CD4-positive, alpha-beta T cell (primary cell): ENCODE measurements around the gene ZNRF3. TPM values are rescaled to one million over a fixed set of nuclear protein-coding genes. Genes with fewer than 3 reads are reported as not detected.

Experiments used
- ATAC-seq: fragments of 200-7000 bp; cut with Tn5 transposase; one replicate; pipeline ENCODE4 v1.10.0; 2022; ENCODE audit warnings: mild to moderate bottlenecking; ENCODE audit not compliant: poor library complexity
- CTCF ChIA-PET: fragments of 350-600 bp; sonication (Branson Sonifier 250); formaldehyde crosslinking; loops from one replicate; lab custom pipeline; 2021; ENCODE audit warnings: antibody characterized with exemption, inconsistent platforms; lab: Charles Lee
- POLR2A ChIA-PET: fragments of 350-600 bp; sonication (Branson Sonifier 250); formaldehyde crosslinking; loops from one replicate; lab custom pipeline; 2021; ENCODE audit warnings: antibody characterized with exemption, inconsistent platforms; lab: Charles Lee
- DNase-seq, 14 experiments: peaks; one replicate each; pipeline ENCODE4 v3.0.0-alpha.2; 2013 to 2020; ENCODE audit warnings: mixed read lengths in 2 of 14
- H3K27ac ChIP-seq, 2 donors: one replicate each; pipeline versions ENCODE4 v1.5.1 to v1.7.0; 2013; ENCODE audit warnings: low read length in 2 of 2, low read depth in 1 of 2, mild to moderate bottlenecking in 1 of 2
- H3K27me3 ChIP-seq, 2 experiments: 1 replicate in 1 of 2; 2 replicates in 1 of 2; pipeline versions ENCODE4 v1.6.1 to v1.7.0; 2013; ENCODE audit warnings: low read length in 2 of 2, control low read depth in 1 of 2, mild to moderate bottlenecking in 1 of 2, moderate library complexity in 1 of 2; ENCODE audit not compliant: insufficient read depth in 2 of 2, control insufficient read depth in 1 of 2
- H3K36me3 ChIP-seq: one replicate; pipeline ENCODE4 v1.6.1; 2013; ENCODE audit warnings: low read length, control low read depth; ENCODE audit not compliant: insufficient read depth
- H3K4me1 ChIP-seq: one replicate; pipeline ENCODE4 v1.6.1; 2013; ENCODE audit warnings: low read length, control low read depth; ENCODE audit not compliant: insufficient read depth
- H3K4me3 ChIP-seq: one replicate; pipeline ENCODE4 v1.5.1; 2013; ENCODE audit warnings: mild to moderate bottlenecking, low read length, moderate library complexity
- H3K9me3 ChIP-seq, 2 experiments: 1 replicate in 1 of 2; 2 replicates in 1 of 2; pipeline versions ENCODE4 v1.6.1 to v1.7.0; 2013; ENCODE audit warnings: low read length in 2 of 2, mild to moderate bottlenecking in 2 of 2, control low read depth in 1 of 2, moderate library complexity in 1 of 2; ENCODE audit not compliant: control insufficient read depth in 1 of 2, insufficient read depth in 1 of 2
- H3K27ac Mint-ChIP-seq: one replicate; pipeline ENCODE4 v1.8.0; 2020; ENCODE audit warnings: mixed read lengths
- H3K27me3 Mint-ChIP-seq: one replicate; pipeline ENCODE4 v1.8.0; 2021; ENCODE audit warnings: mixed read lengths
- H3K36me3 Mint-ChIP-seq: one replicate; pipeline ENCODE4 v1.8.0; 2021; ENCODE audit warnings: low read depth, mixed read lengths
- H3K4me1 Mint-ChIP-seq: one replicate; pipeline ENCODE4 v1.8.0; 2021; ENCODE audit warnings: low read depth, mixed read lengths
- H3K4me3 Mint-ChIP-seq: one replicate; pipeline ENCODE4 v1.8.0; 2020; ENCODE audit warnings: mild to moderate bottlenecking, mixed read lengths
- H3K9me3 Mint-ChIP-seq: one replicate; pipeline ENCODE4 v1.8.0; 2020; ENCODE audit warnings: mixed read lengths
- CTCF ChIP-seq: fragments of 200-600 bp; IDR thresholded peaks from one replicate; pipeline ENCODE4 v1.8.0; 2022; ENCODE audit warnings: antibody characterized with exemption, mild to moderate bottlenecking
- intact Hi-C, 2 experiments: fragments of 100-400 bp; cut with DNase I in 1 of 2; cut with micrococcal nuclease in 1 of 2; formaldehyde crosslinking; loops; one replicate each; pipeline versions ENCODE4 v1.15.1 to v1.9.0; 2023 to 2025; cut with DNase I, micrococcal nuclease
- total RNA-seq, 174 experiments: library from RNA in 2 of 174; stranded (reverse) in 2 of 174; gene quantifications; one replicate each; pipeline ENCODE4 v1.2.3 and lab custom pipeline; 2021 to 2026

The ZNRF3 gene
- total RNA-seq, 2 experiments from 2014 or later: 0.38 to 0.61 TPM

DNA sequence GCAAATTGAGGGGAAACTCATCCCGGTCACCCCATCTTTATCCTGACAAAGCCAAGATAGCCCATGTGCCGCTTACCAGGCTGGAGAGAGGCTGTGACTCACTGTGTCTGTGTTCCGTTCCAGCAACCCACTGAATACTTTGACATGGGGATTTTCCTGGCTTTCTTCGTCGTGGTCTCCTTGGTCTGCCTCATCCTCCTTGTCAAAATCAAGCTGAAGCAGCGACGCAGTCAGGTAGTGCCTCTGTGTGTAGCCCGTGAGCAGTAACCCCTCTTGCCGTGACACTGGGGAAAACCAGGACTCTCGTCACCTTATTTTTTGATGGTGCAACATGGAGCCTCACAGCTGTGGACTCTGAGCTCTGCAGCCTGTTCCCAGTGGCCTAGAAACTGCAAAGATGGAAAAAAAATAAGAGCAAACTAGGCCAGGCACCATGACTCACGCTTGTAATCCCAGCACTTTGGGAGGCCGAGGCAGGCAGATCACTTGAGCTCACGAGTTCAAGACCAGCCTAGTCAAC lies 161.3 kb downstream of the ZNRF3 start:
- H3K4me3 ChIP-seq: no peak overlapping the region
- ATAC-seq: no peak
- no peak for TF ChIP-seq CTCF
- Mint-ChIP-seq H3K36me3 (no peaks in the 10 kb centered on the region), H3K4me3 (no peak overlapping the region), H3K27me3 (no peaks in the 10 kb centered on the region), H3K9me3 (no peaks in the 10 kb centered on the region), H3K27ac (no peak overlapping the region), H3K4me1 (no peaks in the 10 kb centered on the region)
- intact Hi-C loops: loop anchor here in 1 of 2 experiments (5.0 to 10.0 kb wide), 3 partner anchors 203 to 1020 kb away; no protein-coding TSS in a partner anchor
- no peaks in the 10 kb centered on the region for H3K36me3 ChIP-seq
- no peaks in the 10 kb centered on the region for H3K9me3 ChIP-seq
- no peaks in the 10 kb centered on the region for H3K27me3 ChIP-seq
- ChIA-PET CTCF (no interaction called here), POLR2A (no interaction called here)
- H3K4me1 ChIP-seq: no peaks in the 10 kb centered on the region
- no peak overlapping the region for H3K27ac ChIP-seq
- DNase-seq: no peak

DNA sequence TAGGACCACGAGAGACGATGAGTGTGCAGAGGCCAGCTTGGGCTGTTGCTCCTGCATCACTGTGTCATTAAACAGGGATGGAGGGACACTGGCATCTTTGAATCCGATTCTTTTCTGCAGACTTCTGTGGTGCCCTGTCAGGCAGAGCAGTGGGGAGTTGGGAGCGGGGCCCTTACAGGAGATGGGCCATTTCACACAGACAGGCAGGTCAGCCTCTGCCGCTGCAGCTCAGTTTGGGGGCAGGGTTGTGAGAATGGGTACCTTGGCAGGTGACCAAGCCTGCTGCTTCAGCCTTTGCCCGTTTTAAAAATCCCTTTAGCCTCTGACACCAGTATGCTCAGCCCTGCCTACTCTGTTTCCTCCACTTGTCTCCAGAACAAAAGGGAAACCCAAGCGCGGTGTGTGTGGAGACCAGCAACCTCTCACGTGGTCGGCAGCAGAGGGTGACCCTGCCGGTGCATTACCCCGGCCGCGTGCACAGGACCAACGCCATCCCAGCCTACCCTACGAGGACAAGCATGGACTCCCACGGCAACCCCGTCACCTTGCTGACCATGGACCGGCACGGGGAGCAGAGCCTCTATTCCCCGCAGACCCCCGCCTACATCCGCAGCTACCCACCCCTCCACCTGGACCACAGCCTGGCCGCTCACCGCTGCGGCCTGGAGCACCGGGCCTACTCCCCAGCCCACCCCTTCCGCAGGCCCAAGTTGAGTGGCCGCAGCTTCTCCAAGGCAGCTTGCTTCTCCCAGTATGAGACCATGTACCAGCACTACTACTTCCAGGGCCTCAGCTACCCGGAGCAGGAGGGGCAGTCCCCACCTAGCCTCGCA lies 165.7 kb downstream of the ZNRF3 start:
- H3K4me3 Mint-ChIP-seq: no peak overlapping the region
- H3K9me3 ChIP-seq: no peaks in the 10 kb centered on the region
- H3K27ac Mint-ChIP-seq: no peak overlapping the region
- H3K27ac ChIP-seq: no peak overlapping the region
- intact Hi-C loops: loop anchor here in 1 of 2 experiments (10.0 kb wide), 1 partner anchor 1024 kb away; no protein-coding TSS in a partner anchor
- DNase-seq (no peak), ATAC-seq (no peak)
- TF ChIP-seq CTCF: no peak
- H3K36me3 Mint-ChIP-seq: no peaks in the 10 kb centered on the region
- H3K4me1 ChIP-seq: no peaks in the 10 kb centered on the region
- no peaks in the 10 kb centered on the region for H3K27me3 Mint-ChIP-seq
- POLR2A ChIA-PET: no interaction called here
- no peaks in the 10 kb centered on the region for H3K27me3 ChIP-seq
- H3K36me3 ChIP-seq: no peaks in the 10 kb centered on the region
- CTCF ChIA-PET: no interaction called here
- H3K9me3 Mint-ChIP-seq: no peaks in the 10 kb centered on the region
- no peaks in the 10 kb centered on the region for H3K4me1 Mint-ChIP-seq
- H3K4me3 ChIP-seq: no peak overlapping the region

DNA sequence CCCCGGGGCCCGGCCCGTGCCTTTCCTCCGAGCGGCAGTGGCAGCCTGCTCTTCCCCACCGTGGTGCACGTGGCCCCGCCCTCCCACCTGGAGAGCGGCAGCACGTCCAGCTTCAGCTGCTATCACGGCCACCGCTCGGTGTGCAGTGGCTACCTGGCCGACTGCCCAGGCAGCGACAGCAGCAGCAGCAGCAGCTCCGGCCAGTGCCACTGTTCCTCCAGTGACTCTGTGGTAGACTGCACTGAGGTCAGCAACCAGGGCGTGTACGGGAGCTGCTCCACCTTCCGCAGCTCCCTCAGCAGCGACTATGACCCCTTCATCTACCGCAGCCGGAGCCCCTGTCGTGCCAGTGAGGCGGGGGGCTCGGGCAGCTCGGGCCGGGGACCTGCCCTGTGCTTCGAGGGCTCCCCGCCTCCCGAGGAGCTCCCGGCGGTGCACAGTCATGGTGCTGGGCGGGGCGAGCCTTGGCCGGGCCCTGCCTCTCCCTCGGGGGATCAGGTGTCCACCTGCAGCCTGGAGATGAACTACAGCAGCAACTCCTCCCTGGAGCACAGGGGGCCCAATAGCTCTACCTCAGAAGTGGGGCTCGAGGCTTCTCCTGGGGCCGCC lies 166.4 kb downstream of the ZNRF3 start:
- no peak overlapping the region for H3K27ac Mint-ChIP-seq
- Histone ChIP-seq H3K4me3 (no peak overlapping the region), H3K4me1 (no peaks in the 10 kb centered on the region), H3K9me3 (no peaks in the 10 kb centered on the region), H3K27me3 (no peaks in the 10 kb centered on the region), H3K27ac (no peak overlapping the region), H3K36me3 (no peaks in the 10 kb centered on the region)
- DNase-seq: no peak
- no peaks in the 10 kb centered on the region for H3K4me1 Mint-ChIP-seq
- no peak for TF ChIP-seq CTCF
- intact Hi-C loops: loop anchor here in 1 of 2 experiments (10.0 kb wide), 1 partner anchor 1025 kb away; no protein-coding TSS in a partner anchor
- no peaks in the 10 kb centered on the region for H3K9me3 Mint-ChIP-seq
- ChIA-PET CTCF (no interaction called here), POLR2A (no interaction called here)
- H3K36me3 Mint-ChIP-seq: no peaks in the 10 kb centered on the region
- ATAC-seq: no peak
- H3K4me3 Mint-ChIP-seq: no peak overlapping the region
- no peaks in the 10 kb centered on the region for H3K27me3 Mint-ChIP-seq
